H1 (cell line): ENCODE data around the gene AMOTL2. TPM values are rescaled to one million over a fixed set of nuclear protein-coding genes. Genes with fewer than 3 reads are reported as not detected.

Experiments
- SP4 ChIP-seq: IDR thresholded peaks from 2 replicates; pipeline ENCODE4 v1.6.1; 2012; ENCODE audit warnings: low read length, inconsistent platforms
- polyA plus RNA-seq, 7 experiments: library from polyadenylated mRNA; depleted of rRNA in 3 of 7; stranded (reverse) in 5 of 7; unstranded in 2 of 7; fragments of >200 nt in 5 of 7; fragments of 200-250 nt in 2 of 7; gene quantifications; 1 replicate in 5 of 7; 2 replicates in 1 of 7; 4 replicates in 1 of 7; pipeline versions ENCODE4 v1.2.1 to v1.2.3, GENCODE V29; 2011 to 2013; ENCODE audit warnings: missing spikeins in 2 of 7, mixed read lengths in 2 of 7
- total RNA-seq: library from RNA; stranded (reverse); fragmentation: NEBNext Ultra II Directional; extraction: Animal tissue kit (Norgen Biotek cat#: 25700); gene quantifications from 2 replicates; pipeline ENCODE4 v1.2.1, GENCODE V29; 2021

Gene AMOTL2
- total and polyA plus RNA-seq, 2 of the 8 experiments (the other 6 are each of a cell fraction or from before 2014, with no cell fraction given), result 19.0 to 63.7 TPM

DNA sequence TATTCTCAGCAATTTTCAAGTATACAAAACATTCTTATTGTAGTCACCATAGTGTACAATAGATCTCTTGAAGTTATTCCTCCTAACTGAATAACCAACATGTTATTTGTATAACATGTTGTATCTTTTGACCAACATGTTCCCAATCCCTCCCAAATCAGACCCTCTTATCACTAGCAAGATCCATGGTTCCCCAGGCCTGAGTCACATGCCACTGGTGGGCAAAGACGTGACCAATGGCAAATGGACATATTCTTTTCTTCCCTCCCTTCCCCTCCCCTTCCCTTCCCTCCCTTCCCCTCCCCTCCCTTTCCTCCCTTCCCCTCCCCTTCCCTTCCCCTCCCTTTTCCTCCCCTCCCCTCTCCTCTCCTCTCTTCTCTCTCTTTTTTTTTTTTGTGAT lies 45.4 kb downstream of the AMOTL2 start (continued):
- no peak for TF ChIP-seq SP4
